Right lobe of liver (tissue), 6 donors: ENCODE measurements around the gene RBMX2. TPM values are rescaled to one million over a fixed set of nuclear protein-coding genes. Genes with fewer than 3 reads are reported as not detected.

Experiments used
- ATAC-seq, 4 donors: fragments of 200-7000 bp; cut with Tn5 transposase; one replicate each; pipeline ENCODE4 v1.9.1; 2020; ENCODE audit warnings: mild to moderate bottlenecking in 4 of 4, moderate library complexity in 4 of 4
- DNase-seq, 3 donors: peaks; one replicate each; pipeline ENCODE4 v3.0.0-alpha.2; 2020
- H3K27ac ChIP-seq, 3 donors: fragments of 200-600 bp; one replicate each; pipeline ENCODE4 v1.8.0; 2022
- H3K27me3 ChIP-seq, 2 donors: fragments of 200-600 bp; one replicate each; pipeline ENCODE4 v1.8.0; 2022
- H3K36me3 ChIP-seq, 4 donors: fragments of 200-600 bp; sonication (generic) in 1 of 4; one replicate each; pipeline versions ENCODE4 v1.5.1 to v1.8.0; 2017 to 2022; ENCODE audit warnings: control low read depth in 1 of 4
- H3K4me1 ChIP-seq, 4 donors: fragments of 200-600 bp; sonication (generic) in 1 of 4; one replicate each; pipeline versions ENCODE4 v1.5.1 to v1.8.0; 2017 to 2022; ENCODE audit warnings: control low read depth in 1 of 4
- H3K4me3 ChIP-seq, 3 donors: fragments of 200-600 bp; one replicate each; pipeline ENCODE4 v1.8.0; 2022
- H3K9me3 ChIP-seq, 4 donors: fragments of 200-600 bp; sonication (generic) in 1 of 4; one replicate each; pipeline versions ENCODE4 v1.5.1 to v1.8.0; 2017 to 2022; ENCODE audit warnings: control low read depth in 1 of 4
- CTCF ChIP-seq, 4 donors: fragments of 200-600 bp in 3 of 4; fragments of 450-650 bp in 1 of 4; IDR thresholded peaks; one replicate each; pipeline versions ENCODE4 v1.5.1 to v1.8.0; 2016 to 2022; ENCODE audit warnings: antibody characterized with exemption in 4 of 4, mild to moderate bottlenecking in 2 of 4
- POLR2A ChIP-seq: fragments of 450-650 bp; IDR thresholded peaks from one replicate; pipeline ENCODE4 v1.6.1; 2017; ENCODE audit warnings: antibody characterized with exemption, mild to moderate bottlenecking
- WGBS: methylation state at CpG from one replicate; pipeline ENCODE4 v1.1.6; 2018; ENCODE audit warnings: low coverage, low lambda C conversion rate; ENCODE audit not compliant: insufficient coverage; ENCODE audit errors: missing lambda C conversion rate; 5-methylcytosine and 5-hydroxymethylcytosine counted together
- intact Hi-C, 2 donors: fragments of 100-400 bp; cut with DNase I; formaldehyde crosslinking; loops; one replicate each; pipeline versions ENCODE4 v1.11.2 to v1.14.1; 2022
- total RNA-seq, 6 experiments: library from RNA; depleted of rRNA in 2 of 6; stranded (reverse); fragments of >200 nt in 2 of 6; fragmentation: NEBNext Ultra II Directional in 3 of 6; extraction: Animal tissue kit (Norgen Biotek cat#: 25700) in 3 of 6; gene quantifications; one replicate each; pipeline versions ENCODE4 v1.1.0 to v1.2.4, GENCODE V29; 2016 to 2023
- donor health status: DM: no; HTN: yes; CAD: no.
- donor health status: DM: no; HTN: no; CAD: no.
- donor health status: DM: no; HTN: no; CAD: no.
- donor health status: DM: no; HTN: yes; CAD: no.
- donor health status: DM: no; HTN: yes; CAD: no.

Gene RBMX2
- total RNA-seq, 6 experiments from 2014 or later = 4.7 to 8.9 (median 6.4) TPM

DNA sequence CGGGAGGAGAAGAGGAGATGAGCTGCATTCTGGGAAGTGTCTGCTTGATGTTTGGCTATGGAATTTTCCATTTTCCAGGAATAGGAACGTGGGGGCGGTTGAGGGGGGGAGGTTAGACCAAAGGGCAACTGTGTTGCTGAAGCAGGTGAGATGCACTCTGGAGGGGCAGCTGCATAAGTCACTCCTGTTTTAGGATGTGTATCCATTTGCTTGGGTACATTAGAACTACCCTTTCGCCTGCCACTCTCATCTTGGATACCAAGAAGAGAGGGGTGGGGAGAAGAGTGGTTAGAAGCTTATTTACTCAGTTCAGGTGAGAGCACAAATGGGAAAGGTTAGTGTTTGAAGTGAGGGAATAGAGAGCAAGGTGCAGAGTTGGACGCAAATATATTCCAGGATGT, 15.4 kb upstream of the RBMX2 start:
- DNase-seq (no peak), ATAC-seq (no peak)
- 43% methylated on average over 5 of the region's 5 CpGs for WGBS
- no peaks in the 10 kb centered on the region for H3K36me3 ChIP-seq
- TF ChIP-seq POLR2A (no peak), CTCF (IDR thresholded peaks at IDR 0.05) (no peak)
- no peak overlapping the region for H3K27ac ChIP-seq
- no peaks in the 10 kb centered on the region for H3K27me3 ChIP-seq
- H3K9me3 ChIP-seq = no peaks in the 10 kb centered on the region
- no peaks in the 10 kb centered on the region for H3K4me1 ChIP-seq
- intact Hi-C loops = no loop called here
- no peak overlapping the region for H3K4me3 ChIP-seq

DNA sequence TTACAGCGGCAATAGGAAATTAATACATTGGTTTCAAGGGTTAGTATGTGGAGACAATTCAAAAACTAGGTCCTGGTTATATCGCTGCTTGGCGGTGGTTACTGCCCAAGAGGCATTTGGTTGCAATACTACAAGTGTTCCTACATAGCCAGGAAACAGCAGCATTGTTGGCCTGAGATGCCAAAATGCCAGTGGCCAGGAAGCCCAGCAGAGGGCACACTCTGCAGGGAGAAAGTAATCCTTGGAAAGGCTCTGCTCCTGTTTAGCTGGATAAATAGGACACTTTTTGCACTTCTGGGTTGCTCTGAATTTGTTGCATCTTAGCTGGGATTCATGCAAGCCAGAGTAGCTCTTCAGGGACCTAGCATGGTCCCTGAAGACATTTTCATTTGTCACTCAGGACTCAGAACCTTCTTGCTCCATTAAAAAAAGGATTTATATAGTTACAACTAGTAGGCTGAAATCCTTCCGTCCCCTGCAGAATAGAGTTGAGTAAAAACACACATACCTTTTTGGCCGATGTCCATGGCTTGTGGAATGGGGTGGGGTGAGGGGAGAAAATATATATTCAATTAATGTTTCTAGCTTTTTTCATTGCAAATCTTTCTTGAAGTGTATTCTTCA, 8.2 kb upstream of the RBMX2 start:
- H3K36me3 ChIP-seq = no peaks in the 10 kb centered on the region

DNA sequence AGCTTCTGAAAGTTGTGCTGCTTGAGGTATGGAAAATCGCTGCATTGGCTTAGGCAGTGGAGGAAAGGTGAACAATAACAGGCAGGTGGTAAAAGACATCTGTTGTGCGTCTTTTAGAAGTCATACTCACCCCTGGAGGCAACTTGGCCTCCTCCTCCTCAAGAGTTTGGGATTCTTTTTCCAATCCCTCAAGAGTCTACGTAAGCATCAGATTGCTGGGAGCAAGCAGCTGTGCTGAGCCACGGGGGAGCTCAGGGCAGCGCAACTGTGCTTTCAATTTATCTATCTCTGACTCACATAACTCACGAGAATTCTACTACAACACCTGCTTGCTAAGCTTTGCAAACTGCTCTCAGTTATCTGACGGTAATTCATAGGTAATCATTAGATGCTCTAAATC, 6.4 kb upstream of the RBMX2 start:
- 53% methylated on average over 6 of the region's 7 CpGs for WGBS
- no peaks in the 10 kb centered on the region for H3K36me3 ChIP-seq
- intact Hi-C loops = loop anchor here in 1 of 2 donors (10.0 kb wide), 1 partner anchor 519 kb away; no protein-coding TSS in a partner anchor
- no peak overlapping the region for H3K27ac ChIP-seq
- no peak overlapping the region for H3K4me3 ChIP-seq
- H3K27me3 ChIP-seq = peaks cover 0 to 5% of the 10 kb centered on the region in 2 donors
- ATAC-seq (no peak), DNase-seq (no peak)
- no peaks in the 10 kb centered on the region for H3K4me1 ChIP-seq
- no peaks in the 10 kb centered on the region for H3K9me3 ChIP-seq
- no peak for TF ChIP-seq CTCF (IDR thresholded peaks at IDR 0.05)
- no peak for TF ChIP-seq POLR2A

More for the DNA sequence above, 8.2 kb upstream of the RBMX2 start:
- H3K4me1 ChIP-seq = no peaks in the 10 kb centered on the region
- no peaks in the 10 kb centered on the region for H3K9me3 ChIP-seq
- H3K27me3 ChIP-seq = peaks cover 0 to 5% of the 10 kb centered on the region in 2 donors
- WGBS = 33% methylated on average over 5 of the region's 5 CpGs
- intact Hi-C loops = loop anchor here in 1 of 2 donors (10.0 kb wide), 1 partner anchor 521 kb away; no protein-coding TSS in a partner anchor
- ATAC-seq (peak; percentile 83 to 95 (median 94)), DNase-seq (peak in 2 of 3 donors; percentile 45 to 48)
- no peak overlapping the region for H3K27ac ChIP-seq
- TF ChIP-seq POLR2A (no peak), CTCF (IDR thresholded peaks at IDR 0.05) (peak; percentile 60 to 89 (median 73))
- no peak overlapping the region for H3K4me3 ChIP-seq

DNA sequence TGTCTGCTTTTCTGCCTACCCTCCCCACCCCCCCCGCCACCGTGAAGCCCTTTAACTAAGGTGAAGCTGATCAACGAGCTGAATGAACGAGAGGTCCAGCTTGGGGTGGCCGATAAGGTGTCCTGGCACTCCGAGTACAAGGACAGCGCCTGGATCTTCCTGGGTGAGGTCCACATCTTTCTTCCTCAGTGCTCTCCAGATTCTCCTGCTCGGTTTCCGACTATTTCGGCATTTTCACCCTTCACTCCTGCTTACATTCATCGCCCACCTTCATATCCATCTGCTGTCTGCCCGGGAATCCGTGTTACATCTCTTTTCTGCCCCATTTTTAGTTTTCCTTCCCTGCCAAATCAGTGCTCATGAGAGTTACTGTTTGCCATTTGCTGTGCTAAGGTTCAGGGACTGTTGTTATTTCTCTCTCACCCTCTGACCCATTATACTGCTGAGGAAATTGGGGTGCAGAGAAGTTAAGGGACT, 459 bp downstream of the RBMX2 start:
- Histone ChIP-seq H3K27ac (peak overlapping the region in 2 of 3 donors; percentile 46 to 47), H3K36me3 (no peaks in the 10 kb centered on the region), H3K4me1 (no peaks in the 10 kb centered on the region), H3K27me3 (peaks cover 0 to 5% of the 10 kb centered on the region in 2 donors), H3K4me3 (peak overlapping the region; percentile 62 to 68 (median 64)), H3K9me3 (no peaks in the 10 kb centered on the region)
- intact Hi-C loops = no loop called here
- 20% methylated on average over 11 of the region's 13 CpGs for WGBS
- ATAC-seq (no peak), DNase-seq (no peak)
- TF ChIP-seq CTCF (IDR thresholded peaks at IDR 0.05) (no peak), POLR2A (no peak)
